Measurements from ENCODE around the gene CRISPLD2.
"Not testable (repeated sequence)": the region's sequence is repeated elsewhere in the genome, so short reads cannot be mapped to it uniquely, and the experiment has no call there.

CRISPLD2 gene

DNA sequence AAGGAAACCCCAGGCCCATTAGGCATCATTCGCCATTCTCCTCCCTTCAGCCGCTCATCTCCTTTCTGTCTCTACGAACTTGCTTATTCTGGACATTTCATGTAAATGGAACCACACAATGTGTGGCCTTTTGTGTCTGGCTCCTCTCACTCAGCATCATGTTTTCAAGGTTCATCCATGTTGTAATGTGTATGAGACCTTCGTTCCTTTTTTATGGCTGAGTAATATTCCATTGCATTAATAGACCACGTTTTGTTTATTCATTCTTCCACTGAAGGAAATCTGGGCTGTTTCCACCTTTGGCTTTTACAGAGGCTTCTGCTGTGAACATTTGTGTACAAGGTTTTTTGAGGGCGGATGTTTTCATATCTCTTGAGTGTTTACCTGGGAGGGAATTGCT lies 3.2 kb downstream of the CRISPLD2 start:
- DNase-seq (ENCODE audit: low read depth), result no peak

GRCh38 chr16:84823484-84823883 lies 3.7 kb downstream of the CRISPLD2 start:
- DNase-seq (ENCODE audit: low read depth), result no peak

DNA sequence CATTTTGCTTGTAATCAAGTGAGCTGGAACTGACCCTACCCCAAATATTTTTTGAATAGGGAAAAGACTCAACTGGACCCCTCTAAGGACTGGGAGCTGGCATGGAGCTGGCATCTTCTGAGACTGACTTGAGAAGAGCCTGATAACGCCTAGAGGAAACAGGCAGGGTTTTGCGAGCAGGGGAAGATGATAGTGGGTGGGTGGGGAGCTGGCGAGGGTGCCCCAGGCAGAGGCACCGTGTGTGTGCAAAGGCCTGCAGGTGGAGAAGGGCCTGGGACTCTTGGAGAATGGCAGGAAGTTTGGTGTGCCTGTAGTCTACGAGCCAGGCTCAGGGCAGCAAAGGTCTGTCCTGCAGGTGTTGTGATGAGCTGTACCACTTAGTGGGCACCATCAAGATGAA lies 4.1 kb downstream of the CRISPLD2 start:
- no peak for DNase-seq (ENCODE audit: low read depth)

DNA sequence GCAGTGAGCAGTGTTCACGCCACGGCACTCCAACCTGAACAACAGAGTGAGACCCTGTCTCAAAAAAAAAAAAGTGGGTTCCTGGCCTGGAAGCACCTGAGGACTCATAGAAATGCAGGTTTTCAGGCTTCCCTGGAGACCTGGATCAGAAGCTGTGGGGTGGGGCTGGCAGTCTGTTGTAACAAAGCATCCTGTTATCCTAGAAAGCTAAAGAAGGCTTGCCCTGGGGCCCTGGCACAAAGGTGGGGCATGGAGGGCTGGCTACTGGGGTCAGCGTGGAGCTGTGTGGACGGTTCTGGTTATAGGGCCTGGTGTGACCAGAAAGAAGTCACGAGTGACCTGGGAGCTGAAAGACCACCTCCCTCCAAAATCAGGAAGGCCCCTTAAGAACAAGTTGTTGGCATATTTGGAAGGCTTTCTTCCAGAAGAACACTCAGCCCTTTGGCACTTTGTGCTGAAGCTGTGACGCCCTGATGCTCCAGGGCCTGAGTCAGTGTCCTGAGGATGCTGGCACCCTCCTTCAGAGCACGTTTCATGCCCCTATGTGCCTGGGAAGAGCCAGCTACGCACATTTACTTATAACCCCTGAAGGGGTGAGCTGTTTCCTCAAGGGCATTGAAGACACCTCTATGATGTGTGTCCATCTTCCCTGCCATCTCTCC lies 6.2 kb downstream of the CRISPLD2 start:
- no peak for DNase-seq (ENCODE audit: low read depth)

DNA sequence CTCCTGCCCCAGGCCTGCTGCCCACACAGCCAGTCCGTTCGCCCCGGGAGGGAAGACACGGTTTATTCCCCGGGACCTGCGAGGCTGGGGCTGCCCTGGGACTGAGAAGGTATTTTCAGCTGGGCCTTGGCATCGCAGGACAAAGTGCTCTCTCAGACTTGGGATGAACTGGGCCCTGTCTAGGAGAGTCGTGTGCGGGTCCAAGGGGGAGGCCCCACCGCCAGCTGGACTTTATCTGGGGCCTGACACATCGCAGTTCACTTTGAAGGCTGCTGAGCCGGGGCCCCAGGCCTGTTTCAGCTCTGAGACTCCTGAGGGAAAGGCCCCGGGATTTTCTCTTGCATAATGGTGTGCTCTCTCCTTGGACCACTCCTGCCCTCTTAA lies 6.8 kb downstream of the CRISPLD2 start:
- DNase-seq (ENCODE audit: low read depth), result no peak

DNA sequence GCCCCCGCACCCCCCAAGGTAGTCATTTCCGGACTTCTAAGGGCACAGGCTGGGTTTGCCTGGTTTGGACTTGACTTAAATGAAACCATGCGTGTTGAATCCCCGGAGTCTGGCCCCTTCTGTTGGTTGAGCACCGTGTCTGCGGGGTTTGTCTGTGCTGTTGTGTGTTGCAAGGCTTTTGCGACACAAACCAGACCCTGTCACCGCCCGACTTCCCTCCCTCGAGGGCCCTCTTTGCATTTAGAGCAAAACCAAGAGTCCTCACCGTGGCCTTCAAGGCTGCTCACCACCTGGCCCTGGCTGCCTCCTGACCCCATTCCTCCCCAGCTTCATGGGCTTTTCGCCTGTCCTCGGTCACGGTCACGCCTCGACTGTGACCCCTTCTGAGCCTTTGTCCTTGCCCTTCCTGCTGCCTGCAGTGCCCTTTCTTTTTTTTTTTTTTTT lies 7.4 kb downstream of the CRISPLD2 start:
- DNase-seq (ENCODE audit: low read depth), result no peak

DNA sequence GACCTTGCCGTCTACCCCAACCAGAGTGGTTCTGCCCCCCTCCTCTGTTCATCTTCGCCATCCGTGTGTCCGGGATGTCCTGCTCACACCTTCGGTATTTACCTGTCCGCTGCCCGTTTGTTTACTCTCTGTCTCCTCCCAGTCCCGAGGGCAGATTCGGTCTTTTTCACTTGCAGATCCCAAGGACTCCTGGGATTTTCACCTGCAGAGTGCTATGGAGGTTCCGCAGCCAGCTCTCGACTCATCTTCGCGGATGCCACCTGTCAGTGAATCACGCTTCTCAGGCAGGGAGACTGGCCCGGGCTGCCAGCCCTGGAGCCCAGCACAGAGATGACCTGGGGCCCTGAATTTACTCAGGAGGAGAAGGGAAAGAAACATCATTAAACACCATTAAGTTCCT lies 8.1 kb downstream of the CRISPLD2 start:
- DNase-seq (ENCODE audit: low read depth), result no peak

DNA sequence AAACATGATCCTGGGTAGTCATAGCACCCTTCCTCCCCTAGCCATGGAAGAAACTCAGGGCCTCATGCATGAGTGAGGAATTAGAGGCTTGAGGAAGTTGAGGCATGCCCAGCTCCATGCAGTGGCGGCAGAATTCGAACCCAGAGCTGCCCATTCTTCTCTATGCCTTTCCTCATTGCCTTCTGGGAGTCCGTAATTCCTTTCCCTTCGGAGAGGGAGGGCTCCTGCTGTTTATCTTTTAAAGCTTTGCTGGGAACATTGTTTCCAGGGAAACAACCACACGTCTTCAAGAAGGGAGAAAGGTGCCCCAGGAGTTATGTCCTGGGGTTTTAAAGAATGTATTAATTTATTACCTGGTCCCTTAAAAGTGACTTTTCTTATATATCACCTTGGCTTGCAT lies 8.5 kb downstream of the CRISPLD2 start:
- DNase-seq (ENCODE audit: low read depth), result no peak

- DNase-seq (ENCODE audit: low read depth), result no peak
Observed at GRCh38 chr16:84829168-84829965, 9.6 kb downstream of the CRISPLD2 start.

GRCh38 chr16:84830765-84831384 lies 11.1 kb downstream of the CRISPLD2 start:
- no peak for DNase-seq (ENCODE audit: low read depth)

- not testable (repeated sequence) for DNase-seq (ENCODE audit: low read depth)
Observed at GRCh38 chr16:84831728-84832127, 11.9 kb downstream of the CRISPLD2 start.

- DNase-seq (ENCODE audit: low read depth), result no peak
Observed at GRCh38 chr16:84832488-84833143, 12.8 kb downstream of the CRISPLD2 start.

- DNase-seq (ENCODE audit: low read depth), result no peak
Observed at GRCh38 chr16:84833144-84833500, 13.3 kb downstream of the CRISPLD2 start.

GRCh38 chr16:84833542-84834402 lies 14.0 kb downstream of the CRISPLD2 start:
- no peak for DNase-seq (ENCODE audit: low read depth)

GRCh38 chr16:84834403-84834772 lies 14.6 kb downstream of the CRISPLD2 start:
- DNase-seq (ENCODE audit: low read depth), result no peak

GRCh38 chr16:84836234-84836647 lies 16.5 kb downstream of the CRISPLD2 start:
- DNase-seq (ENCODE audit: low read depth), result no peak

DNA sequence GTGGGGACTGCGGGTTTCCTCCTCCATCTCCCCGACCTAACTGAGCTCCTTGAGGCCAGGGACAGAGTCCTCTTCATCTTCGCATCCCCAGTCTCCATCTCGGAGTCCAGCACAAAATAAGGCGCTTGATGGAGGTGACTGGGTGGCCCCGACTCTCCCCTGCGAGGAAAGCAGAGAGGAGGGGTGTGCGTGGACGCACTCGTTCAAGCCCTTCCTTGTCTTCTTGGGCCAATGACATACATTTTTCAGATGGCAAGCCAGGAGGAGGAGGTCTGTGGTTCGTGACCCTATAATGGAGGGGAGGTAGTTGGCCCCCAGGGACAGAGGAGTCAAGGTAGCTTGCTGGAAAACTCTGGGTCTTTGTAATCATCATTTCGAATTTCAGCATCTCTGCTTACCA lies 17.2 kb downstream of the CRISPLD2 start:
- DNase-seq (ENCODE audit: low read depth), result no peak

DNA sequence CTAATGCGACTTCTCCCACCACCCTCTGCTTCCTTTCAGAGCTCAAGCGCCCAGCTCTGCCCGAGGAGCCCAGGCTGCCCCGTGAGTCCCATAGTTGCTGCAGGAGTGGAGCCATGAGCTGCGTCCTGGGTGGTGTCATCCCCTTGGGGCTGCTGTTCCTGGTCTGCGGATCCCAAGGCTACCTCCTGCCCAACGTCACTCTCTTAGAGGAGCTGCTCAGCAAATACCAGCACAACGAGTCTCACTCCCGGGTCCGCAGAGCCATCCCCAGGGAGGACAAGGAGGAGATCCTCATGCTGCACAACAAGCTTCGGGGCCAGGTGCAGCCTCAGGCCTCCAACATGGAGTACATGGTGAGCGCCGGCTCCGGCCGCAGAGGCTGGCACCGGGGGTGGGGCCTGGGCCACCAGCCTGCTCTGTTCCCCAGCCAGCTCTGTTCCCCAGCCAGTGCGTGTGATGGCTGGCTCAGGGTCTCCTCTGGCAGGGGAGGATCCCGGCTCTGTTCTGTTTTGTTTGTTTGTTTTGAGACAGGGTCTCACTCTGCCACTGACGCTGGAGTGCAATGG lies 18.7 kb downstream of the CRISPLD2 start:
- DNase-seq (ENCODE audit: low read depth), result no peak

GRCh38 chr16:84839054-84839453 lies 19.3 kb downstream of the CRISPLD2 start:
- no peak for DNase-seq (ENCODE audit: low read depth)

- no peak for DNase-seq (ENCODE audit: low read depth)
Observed at GRCh38 chr16:84839956-84840355, 20.2 kb downstream of the CRISPLD2 start.
